Activated T-helper 1 cell treated with anti-CD3 and anti-CD28 coated beads, Interleukin-2, amount 50 U/mL, for 16 hours (primary cell): Measurements from ENCODE around the gene USF2.
A peak's percentile ranks its signal among the peaks of the same experiment; 100 is the strongest.

Experiments used
- DNase-seq, 2 donors: peaks; one replicate each; pipeline ENCODE4 v3.0.0-alpha.2; 2020; ENCODE audit warnings: low read depth in 1 of 2, low spot score in 1 of 2

USF2 gene

DNA sequence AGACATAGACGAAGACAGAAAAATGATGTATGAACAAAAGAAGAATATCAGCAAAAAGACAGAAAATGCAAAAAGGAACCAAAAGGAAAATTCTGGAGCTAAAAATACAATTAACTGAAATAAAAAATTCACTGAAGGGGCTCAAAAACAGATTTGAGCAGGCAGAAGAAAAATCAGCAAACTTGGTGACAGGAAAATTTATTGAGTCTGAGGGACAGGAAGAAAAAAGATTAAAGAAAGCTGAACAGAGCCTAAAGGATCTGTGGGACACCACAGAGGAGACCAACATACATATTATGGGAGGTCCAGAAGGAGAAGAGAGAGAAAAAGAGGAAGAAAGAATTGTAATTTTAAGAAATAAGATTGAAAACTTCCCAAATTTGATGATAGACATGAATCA is 27.3 kb upstream of the USF2 start:
- no peak for DNase-seq

DNA sequence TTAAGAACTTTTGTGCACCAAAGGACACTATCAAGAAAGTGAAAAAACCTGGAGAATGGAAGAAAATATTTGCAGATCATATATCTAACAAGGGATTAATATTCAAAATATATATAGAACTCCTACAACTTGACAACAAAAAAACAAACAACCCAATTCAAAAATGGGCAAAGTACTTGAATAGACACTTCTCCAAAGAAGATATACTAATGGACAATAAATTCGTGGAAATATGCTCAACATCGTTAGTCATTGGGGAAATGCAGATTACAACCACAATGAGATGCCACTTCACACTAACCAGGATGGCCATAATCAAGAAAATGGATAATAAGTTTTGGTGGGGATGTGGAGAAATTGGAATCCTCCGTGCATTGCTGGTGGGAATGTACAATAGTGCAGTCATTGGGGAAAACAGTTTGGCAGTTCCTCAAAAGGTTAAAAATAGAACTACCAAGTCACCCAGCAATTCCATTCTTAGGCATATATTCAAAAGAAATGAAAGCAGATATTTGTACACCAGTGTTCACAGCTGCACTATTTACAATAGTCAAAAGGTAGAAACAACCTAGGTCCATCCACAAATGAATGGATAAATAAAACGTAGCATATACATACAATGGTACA is 22.2 kb upstream of the USF2 start:
- DNase-seq = no peak

DNA sequence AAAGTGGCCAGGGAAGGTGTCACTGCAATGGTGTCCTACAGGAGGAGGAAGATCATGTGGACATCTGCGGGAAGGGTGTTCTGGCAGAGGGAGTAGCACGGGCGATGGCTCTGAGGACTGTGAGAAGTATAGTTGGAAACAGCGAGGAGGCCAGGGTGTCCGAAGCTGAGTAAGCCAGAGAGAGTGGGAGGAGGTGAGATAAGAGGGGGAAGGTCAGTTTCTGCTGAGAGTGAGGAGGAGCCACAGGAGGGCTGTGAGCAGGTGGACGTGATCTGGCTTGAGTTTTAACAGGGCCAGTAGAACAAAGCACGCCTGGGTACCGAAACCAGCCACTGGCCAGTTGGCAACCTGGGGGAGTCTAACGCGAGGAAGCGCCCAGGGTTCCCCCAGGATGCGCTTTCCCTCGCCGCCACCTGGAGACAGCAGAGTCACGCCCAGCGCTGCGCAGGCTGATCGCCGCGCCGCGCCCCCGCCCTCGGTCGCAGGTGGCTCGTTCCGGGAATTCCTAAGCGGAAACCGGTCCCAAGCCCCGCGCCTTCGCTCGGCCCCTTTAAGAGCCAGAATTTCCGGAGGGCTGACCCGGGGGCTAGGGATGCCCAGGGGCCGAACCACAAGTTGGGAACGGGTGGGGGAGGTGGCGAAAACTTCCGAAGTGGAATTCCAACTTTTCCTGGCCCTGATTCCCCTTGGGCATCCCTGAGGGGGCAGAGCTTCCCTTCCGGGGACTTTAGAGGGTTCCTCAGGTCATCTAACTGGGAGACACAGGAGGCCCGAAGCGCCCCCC is 21.0 kb upstream of the USF2 start:
- DNase-seq = peak; percentile 43 to 46

DNA sequence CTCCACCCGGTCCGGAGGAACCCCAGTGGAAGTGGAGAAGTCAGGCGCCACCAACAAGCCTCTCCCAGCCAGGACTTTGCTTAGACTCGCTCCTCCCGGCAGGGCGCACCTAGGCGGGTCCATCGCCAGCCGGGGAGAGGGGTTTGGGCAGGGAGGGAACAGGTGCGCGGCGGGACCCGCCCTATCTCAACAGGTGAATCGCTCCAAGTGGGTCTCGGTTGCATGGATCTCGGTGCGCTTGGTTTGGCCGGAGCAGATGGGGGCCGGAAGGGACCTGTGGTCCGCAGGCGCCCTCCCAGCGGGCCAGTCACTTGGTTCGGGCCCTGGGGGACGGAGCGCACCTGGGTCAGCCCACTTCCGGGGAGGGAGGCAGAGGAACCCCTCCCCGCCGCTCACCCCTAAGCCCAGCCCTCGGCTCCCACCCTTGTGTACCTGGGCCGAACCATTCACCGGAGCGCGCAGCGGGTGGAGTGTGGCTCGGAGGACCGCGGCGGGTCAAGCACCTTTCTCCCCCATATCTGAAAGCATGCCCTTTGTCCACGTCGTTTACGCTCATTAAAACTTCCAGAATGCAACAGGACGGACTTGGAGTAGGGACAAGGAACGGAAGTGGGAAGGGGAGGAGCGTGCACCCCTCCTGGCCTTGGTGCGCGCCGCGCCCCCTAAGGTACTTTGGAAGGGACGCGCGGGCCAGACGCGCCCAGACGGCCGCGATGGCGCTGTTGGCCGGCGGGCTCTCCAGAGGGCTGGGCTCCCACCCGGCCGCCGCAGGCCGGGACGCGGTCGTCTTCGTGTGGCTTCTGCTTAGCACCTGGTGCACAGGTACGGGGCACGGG is 20.2 kb upstream of the USF2 start, which contains the start of gene LSR:
Gene LSR, plus strand, starts transcription at position 693 of the 836 bp plus-strand sequence. Its CDS starts 21 bp downstream, at position 714.
- peak; percentile 52 to 59 for DNase-seq

DNA sequence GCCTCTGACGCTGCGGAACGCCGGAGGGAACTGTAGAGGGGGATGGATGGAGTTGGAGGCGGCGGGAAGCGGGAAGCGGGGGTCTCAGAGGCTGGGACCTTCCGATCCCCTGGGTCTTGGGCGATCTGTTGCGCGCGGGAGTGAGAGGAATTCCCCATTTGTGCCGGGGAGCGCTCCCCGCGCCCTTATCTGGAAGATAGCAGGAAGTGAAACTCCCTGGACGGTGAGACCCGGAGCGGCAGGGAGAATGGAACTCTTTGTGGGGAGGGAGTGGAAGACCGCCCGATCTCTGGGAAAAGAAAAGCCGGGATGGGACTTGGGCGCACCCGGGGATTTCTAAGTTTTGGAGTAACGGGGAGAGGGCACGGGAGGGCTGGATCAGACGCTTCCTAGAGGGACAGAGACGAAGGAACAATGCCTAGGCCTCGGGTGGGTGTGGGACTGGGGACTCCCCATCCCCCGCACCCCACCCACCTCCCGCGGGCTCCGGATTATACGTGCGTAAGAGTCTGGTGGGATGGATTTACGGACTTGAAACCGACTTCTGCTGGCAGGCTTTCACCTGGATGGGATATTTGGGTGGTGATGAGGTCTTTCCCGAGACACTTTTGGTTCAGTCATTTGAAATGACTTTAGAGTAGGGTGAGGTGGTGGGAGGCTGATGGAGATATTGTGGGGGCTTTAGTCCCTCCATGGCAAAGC is 19.5 kb upstream of the USF2 start:
- no peak for DNase-seq

DNA sequence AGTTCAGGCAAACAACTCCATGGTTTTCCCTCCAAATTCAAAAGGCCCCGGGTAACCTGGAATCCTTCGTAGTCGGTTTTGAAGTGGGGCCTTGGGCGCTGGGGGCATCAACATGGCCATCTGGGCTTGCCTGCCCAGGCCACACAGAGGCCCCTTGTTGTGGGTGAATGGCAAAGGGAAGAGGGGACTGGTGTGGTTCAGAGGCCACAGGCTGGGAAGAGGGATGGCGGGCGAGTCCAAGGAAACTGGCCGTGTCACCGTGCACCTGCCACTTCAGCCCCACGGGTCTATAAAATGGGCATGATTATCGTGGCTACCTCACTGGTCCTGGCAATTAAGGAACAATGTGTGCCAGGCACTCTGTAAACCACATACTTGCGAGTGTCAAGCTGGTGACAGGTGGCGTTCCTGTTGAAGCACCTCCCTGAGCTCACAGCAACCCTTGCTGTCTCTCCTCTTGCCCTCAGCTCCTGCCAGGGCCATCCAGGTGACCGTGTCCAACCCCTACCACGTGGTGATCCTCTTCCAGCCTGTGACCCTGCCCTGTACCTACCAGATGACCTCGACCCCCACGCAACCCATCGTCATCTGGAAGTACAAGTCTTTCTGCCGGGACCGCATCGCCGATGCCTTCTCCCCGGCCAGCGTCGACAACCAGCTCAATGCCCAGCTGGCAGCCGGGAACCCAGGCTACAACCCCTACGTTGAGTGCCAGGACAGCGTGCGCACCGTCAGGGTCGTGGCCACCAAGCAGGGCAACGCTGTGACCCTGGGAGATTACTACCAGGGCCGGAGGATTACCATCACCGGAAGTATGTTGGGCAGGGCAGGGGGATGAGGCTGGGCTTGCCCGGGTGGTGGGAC is 18.7 kb upstream of the USF2 start:
- no peak for DNase-seq

DNA sequence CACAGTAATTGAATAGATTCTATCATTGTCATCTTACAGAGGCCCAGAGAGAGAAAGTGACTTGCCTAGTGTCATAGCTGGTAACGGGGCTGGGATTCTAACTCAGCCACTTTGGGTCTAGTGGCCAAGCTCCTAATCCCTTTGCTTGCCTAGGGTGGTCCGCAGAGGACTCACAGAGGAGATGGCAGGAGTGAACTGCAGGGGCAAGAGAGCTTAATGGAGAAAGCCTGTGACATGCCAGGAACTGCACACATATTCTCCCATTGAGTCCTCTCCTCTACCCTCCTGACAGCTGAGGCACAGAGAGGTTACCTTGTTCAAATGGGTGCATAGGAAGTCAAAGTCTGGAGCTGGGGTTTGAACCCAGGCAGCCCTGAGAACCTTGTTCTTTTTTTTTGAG is 17.3 kb upstream of the USF2 start:
- no peak for DNase-seq

DNA sequence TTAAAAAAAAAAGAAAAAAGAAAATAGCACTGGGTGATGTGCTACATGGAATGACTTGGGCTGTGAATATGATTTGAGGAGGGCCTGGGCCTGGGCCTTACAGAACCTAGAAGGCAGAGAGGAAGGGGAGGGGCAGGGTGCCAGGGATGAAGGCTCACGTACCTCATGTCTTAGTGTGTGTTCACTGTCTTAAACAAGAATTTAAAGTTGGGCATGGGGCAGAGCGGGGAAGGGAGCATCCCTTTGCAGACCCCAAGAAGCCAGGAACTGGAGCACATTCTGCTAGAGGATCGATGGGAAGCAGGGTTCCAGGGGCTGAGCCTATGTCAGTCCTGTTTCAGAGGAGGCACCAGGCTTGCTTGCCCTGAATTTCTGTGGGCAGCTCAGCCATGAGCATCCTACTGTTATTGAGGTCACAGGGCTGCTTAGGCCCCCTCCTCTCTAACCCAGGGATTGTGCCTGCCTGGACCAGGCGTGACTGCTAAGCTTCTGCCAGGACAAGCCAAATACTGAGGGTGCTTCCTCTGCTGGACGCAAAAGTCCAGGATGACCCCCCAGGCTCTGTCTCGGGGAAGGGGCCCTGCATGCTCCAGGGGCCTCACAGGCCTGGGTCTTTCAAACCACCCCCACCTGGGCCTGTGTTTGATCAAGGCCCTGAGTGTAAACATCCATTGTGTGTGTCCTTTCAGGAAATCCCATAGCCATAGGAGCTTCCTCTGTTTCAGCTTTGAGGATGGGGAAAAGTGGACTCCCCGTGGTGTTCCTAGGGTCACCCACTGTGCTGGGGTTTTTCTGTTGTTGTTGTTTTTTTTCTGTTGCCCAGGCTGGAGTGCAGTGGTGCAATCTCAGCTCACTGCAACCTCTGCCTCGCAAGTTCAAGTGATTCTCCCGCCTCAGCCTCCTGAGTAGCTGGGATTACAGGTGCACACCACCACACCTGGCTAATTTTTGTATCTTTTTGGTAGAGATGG is 15.2 kb upstream of the USF2 start:
- no peak for DNase-seq

DNA sequence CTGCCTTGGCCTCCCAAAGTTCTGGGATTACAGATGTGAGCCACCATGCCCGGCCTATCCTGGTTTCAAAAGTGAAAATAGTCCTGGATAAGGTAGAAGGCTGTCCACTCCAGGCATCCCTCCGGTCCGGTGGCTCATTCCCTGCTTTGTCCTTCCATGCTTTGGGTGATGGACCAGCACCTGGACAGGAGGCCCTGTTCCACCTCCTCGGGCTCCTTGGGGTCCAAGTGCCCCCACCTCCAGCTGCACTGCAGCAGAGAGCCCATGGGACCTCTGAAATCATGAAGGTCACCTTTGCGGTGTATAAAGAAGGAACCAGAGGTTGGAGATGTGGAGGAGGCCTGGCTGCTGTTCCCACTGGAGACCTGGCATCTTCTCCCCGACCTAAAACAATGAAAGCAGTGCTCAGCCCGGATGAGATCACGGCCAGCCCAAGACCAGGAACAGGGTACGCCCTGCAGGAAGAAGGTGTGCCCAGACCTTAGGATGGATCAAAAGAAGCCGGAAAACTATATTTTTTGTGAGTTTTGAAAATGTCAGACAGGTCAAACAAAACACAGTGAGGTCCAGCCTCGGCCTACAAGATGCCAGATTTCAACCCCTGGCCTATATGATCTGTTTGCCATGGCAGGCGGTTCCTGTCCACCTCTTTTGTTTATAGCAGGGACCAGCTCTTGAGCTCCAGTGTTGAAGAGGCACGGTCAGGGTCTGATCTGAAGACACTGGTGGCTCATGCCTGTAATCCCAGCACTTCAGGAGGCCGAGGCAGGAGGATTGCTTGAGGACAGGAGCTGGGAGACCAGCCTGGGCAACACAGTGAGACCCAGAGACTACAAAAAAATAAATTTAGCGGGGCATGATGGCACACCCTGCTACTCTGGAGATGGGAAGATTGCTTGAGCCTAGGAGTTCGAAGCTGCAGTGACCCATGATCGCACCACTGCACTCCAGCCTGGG is 14.1 kb upstream of the USF2 start:
- DNase-seq = no peak

DNA sequence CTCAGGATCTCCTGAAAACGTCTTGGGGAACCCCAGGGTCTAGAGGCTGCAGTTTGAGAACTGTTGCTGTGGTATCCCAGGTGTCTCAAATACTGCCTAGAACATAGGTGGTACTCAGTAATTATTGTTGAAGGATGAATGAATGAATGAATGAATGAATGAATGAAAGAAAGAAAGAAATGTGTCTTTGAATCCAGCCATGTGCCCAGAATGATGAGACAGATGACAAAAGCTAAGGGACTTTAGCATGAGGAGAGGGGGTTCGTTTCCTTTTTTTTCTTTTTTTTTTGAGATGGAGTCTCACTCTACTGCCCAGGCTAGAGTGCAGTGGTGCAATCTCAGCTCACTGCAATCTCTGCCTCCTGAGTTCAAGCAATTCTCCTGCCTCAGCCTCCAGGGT is 12.2 kb upstream of the USF2 start:
- DNase-seq = no peak

DNA sequence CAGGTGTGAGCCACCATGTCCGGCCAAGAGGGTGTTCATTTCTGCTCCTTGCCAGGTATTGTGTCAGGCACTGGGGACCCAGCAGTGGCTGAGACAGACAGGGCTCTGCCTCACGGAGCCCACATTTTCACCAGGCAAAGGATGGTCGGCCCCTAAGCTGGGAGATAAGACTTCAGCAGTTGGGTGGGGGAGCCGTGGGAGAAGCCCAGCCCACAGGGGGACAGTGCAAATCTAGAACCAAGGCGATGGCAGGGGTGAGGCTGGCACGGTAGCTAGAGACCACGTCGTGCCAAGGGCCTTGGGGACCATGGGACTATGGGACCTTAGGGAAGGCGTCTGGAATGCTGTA is 11.7 kb upstream of the USF2 start:
- DNase-seq = no peak

DNA sequence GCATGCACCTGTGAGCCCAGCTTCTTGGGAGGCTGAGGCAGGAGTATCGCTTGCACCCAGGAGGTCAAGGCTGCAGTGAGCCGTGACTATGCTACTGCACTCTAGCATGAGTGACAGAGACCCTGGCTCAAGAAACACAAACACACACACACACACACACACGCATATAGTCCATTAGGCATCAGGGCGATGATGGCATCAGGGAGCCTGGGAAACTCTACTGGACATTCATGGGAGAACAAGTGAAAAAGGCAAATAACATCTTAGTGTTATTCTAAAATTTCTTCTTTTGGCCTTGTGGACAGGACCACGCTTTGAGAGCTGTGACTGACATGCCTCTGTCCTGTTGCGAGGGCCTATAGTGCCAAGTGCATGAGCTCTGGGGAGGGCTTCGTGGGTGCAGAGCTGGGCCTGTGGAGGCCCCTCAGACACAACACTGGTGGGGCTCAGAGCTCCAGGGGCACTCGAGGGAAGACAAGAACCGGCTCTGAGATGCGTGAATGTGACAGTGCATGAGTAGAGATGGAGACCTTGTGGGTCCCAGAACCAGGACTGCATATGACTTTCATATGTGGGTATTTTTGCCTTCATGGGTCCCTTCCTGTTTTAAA is 8.0 kb upstream of the USF2 start:
- no peak for DNase-seq

DNA sequence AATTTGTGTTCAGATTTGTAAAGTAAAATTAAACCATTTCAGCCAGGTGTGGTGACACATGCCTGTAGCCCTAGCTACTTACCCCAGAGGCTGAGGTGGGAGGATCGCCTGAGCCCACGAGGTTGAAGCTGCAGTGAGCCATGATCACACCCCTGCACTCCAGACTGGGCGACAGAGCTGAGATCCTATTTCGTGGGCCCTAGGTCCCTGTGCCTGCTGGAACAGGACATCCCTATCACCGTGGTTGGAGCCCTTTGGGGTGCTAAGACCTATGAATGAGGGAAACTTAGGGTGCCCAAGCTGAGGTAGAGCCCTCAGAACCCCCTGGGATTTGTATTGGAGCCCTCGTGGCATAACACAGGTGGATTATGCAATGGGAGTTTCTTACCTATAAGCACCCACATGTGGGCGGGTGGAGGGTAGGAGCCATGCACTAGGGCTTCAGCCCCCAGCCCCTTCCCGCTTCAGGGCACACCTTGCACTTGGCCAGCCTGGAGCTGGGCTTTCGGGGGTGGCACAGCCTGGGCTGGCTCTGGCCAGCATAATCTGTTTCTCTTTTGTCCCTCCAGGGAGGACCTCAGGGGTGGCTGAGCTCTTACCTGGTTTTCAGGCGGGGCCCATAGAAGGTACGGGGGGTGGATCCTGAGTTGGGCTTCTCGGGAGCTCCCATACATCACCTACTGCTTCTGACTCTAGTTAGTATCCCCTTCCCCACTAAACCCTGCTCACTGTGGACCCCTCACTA is 7.2 kb upstream of the USF2 start:
- no peak for DNase-seq

DNA sequence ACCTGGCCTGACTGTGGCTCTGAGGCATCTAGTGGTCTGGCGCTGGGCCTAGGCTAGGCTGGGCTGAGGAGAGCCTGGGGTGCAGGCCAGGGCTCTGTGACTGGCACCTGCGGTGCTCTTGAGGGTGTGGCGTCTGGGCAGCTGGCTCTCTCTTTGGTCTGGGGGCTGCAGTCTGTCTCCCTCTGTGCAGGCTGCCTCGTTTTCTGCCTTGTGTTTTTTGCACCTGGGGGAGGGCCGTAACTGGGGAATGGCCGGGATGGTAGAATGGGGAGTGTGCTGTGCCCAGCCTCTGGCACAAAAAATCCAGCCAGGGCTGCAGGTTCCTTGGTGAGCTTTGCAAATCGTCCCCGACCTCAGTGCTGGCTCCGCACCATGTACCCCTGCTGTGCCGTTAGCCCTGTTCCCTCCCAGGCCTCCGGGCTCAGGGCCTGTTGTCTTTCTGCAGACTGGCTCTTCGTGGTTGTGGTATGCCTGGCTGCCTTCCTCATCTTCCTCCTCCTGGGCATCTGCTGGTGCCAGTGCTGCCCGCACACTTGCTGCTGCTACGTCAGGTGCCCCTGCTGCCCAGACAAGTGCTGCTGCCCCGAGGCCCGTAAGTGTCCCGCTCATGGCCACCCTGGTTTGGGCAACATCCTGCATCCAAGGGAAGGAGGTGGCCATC is 6.5 kb upstream of the USF2 start:
- DNase-seq = no peak

DNA sequence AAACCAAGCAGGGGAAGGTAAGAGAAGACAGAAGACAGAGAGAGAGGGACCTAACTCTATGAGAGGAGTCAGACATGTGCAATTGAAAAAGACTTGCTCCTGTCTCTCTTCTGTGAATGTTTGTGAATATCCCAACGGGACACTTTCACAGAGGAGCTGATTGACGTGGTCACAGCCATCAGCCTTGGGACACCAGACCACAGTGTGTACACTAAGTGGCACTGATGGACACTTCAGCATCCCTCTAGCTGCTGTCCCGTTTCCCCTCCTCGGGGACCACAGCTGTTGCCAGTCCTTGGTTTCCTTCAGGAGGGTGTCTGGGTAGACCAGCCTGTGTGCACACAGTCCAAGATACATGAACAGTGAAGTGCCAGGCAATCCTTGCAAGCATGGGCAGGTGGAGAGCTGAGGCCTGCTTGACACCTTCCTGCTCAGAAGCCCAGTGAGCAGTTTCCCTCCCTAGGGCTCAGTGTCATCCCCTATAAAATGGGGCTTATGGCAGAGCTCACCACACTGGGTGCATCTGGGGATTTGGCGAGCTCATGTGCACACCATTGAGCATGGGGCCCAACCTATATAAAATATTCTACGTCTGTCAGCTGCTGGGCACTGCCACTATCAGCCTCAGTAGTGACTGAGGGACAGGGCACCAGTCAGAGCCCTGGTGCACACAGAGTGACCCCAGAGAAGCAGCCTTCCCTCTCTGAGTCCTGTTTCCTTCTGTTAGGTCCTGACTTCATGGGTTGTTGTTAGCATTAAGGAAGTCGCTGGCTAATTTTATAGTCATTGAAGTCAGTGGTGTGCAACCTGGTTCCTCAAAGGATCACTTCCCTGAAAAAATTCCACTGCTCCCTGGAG is 4.3 kb upstream of the USF2 start:
- DNase-seq = no peak
